Aorta (tissue), 5 donors: ENCODE results near the gene ATP8B1. TPM values are rescaled to one million over a fixed set of nuclear protein-coding genes. Genes with fewer than 3 reads are reported as not detected.
A peak's percentile ranks its signal among the peaks of the same experiment; 100 is the strongest.

ENCODE experiments used
- ATAC-seq: fragments of 200-7000 bp; cut with Tn5 transposase; one replicate; pipeline ENCODE4 v1.9.1; 2022; ENCODE audit warnings: moderate library complexity; ENCODE audit not compliant: low FRiP score
- DNase-seq, 2 donors: peaks; one replicate each; pipeline ENCODE4 v3.0.0-alpha.2; 2020
- H3K27ac ChIP-seq, 2 donors: one replicate each; pipeline ENCODE4 v1.5.1; 2013; ENCODE audit warnings: low read length in 2 of 2, mild to moderate bottlenecking in 2 of 2, moderate library complexity in 2 of 2, control low read depth in 1 of 2, inconsistent platforms in 1 of 2, low read depth in 1 of 2
- H3K27me3 ChIP-seq, 2 donors: one replicate each; pipeline ENCODE4 v1.6.1; 2013; ENCODE audit warnings: control low read depth in 1 of 2, low read length in 1 of 2, mild to moderate bottlenecking in 1 of 2, moderate library complexity in 1 of 2; ENCODE audit not compliant: insufficient read depth in 2 of 2, control insufficient read depth in 1 of 2
- H3K36me3 ChIP-seq, 2 donors: one replicate each; pipeline ENCODE4 v1.6.1; 2013; ENCODE audit warnings: control low read depth in 1 of 2, low read length in 1 of 2, mild to moderate bottlenecking in 1 of 2; ENCODE audit not compliant: insufficient read depth in 2 of 2, control insufficient read depth in 1 of 2
- H3K4me1 ChIP-seq, 2 donors: one replicate each; pipeline ENCODE4 v1.6.1; 2013; ENCODE audit warnings: low read length in 2 of 2, control low read depth in 1 of 2, mild to moderate bottlenecking in 1 of 2, moderate library complexity in 1 of 2; ENCODE audit not compliant: insufficient read depth in 2 of 2, control insufficient read depth in 1 of 2
- H3K4me3 ChIP-seq, 2 donors: one replicate each; pipeline ENCODE4 v1.5.1; 2013; ENCODE audit warnings: low read length in 2 of 2, control low read depth in 1 of 2, mild to moderate bottlenecking in 1 of 2
- H3K9me3 ChIP-seq: one replicate; pipeline ENCODE4 v1.6.1; 2013; ENCODE audit warnings: mild to moderate bottlenecking, low read length; ENCODE audit not compliant: control insufficient read depth
- WGBS, 2 donors: extraction: QIAGEN DNeasy Blood & Tissue Kit; methylation state at CpG; one replicate each; pipeline ENCODE4 v1.1.7; 2013; 5-methylcytosine and 5-hydroxymethylcytosine counted together
- intact Hi-C, 2 donors: fragments of 100-400 bp; cut with DNase I; formaldehyde crosslinking; loops; one replicate each; pipeline versions ENCODE4 v1.14.2 to v1.15.0; 2022
- polyA plus RNA-seq, 2 donors: library from polyadenylated mRNA; stranded (reverse); fragments of 200-250 nt; gene quantifications; one replicate each; pipeline ENCODE4 v1.2.3, GENCODE V29; 2013
- total RNA-seq, 2 donors: library from RNA; stranded (reverse); fragmentation: NEBNext Ultra II Directional; extraction: Animal tissue kit (Norgen Biotek cat#: 25700); gene quantifications; one replicate each; pipeline ENCODE4 v1.2.1, GENCODE V29; 2021
- donor health status: healthy with polysubstance abuse.
- donor health status: Bipolar disorder and iron deficiency.
- donor health status: DM: no; HTN: no; CAD: no.
- donor health status: DM: no; HTN: no; CAD: no.
- donor health status: DM: yes; HTN: yes; CAD: no.

The ATP8B1 gene
- total and polyA plus RNA-seq, 4 donors = 11.6 to 101 (median 54.8) TPM

DNA sequence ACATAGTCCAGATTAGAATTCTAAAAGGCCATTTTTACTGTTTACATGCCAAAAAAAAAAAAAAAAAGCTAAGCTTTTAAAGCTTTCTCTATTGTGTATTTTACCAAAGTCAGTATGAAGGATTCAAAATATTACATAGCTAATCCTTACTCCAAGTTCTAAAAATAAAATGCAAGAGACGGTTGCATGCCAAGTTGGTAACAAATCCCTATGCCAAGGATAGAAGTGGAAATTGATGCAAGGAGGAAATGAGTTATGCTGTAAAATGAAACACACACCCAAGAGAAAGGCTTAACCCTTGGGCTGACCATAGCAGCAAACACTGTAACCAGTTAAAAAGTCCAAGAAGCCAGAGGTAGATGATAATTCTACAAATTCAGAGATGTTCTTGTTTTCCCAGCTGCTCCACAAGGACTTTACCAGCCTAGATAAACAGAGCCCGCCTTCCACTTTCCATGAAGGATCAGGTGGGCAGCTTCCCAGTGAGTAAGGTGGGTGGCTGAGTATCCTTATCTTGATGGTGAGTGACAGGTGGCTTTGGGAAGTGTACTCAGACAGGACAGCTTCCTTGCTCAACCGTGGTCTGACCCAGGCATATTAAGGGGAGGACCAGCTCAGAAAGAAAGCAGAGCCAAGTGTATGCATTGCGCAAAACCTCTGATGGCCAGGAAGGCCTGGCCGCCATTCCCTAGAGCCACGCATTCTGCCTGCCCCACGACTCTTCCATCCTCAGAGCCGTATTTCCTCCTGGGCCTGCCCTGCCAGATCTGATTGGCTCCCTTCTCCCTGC lies 34.4 kb downstream of the ATP8B1 start:
- 19 to 20% methylated on average over 8 of the region's 8 CpGs for WGBS, 2 donors
- intact Hi-C loops = loop anchor here in 1 of 2 donors (5.0 kb wide), 1 partner anchor 34 kb away; the partner anchor contains the start of gene ATP8B1
- peak; percentile 75 for ATAC-seq

GRCh38 chr18:57767259-57768050 lies 35.7 kb downstream of the ATP8B1 start:
- Histone ChIP-seq H3K36me3 (peaks cover 0 to 2% of the 10 kb centered on the region in 2 donors), H3K9me3 (no peaks in the 10 kb centered on the region), H3K4me3 (no peak overlapping the region), H3K4me1 (peaks cover 0 to 6% of the 10 kb centered on the region in 2 donors), H3K27ac (peak overlapping the region; percentile 12 to 28), H3K27me3 (no peaks in the 10 kb centered on the region)
- intact Hi-C loops = loop anchor here in 1 of 2 donors (5.0 kb wide), 1 partner anchor 35 kb away; the partner anchor contains the start of gene ATP8B1
- no peak for ATAC-seq
- WGBS, 2 donors = 55 to 69% methylated on average over 12 of the region's 12 CpGs
- no peak for DNase-seq

More for the DNA sequence above, 34.4 kb downstream of the ATP8B1 start:
- Histone ChIP-seq H3K36me3 (peaks cover 0 to 2% of the 10 kb centered on the region in 2 donors), H3K4me3 (no peak overlapping the region), H3K27me3 (no peaks in the 10 kb centered on the region), H3K4me1 (peaks cover under 1 to 6% of the 10 kb centered on the region in 2 donors), H3K9me3 (no peaks in the 10 kb centered on the region), H3K27ac (peak overlapping the region; percentile 38 to 47)
- DNase-seq = no peak

- peaks cover 0 to 2% of the 10 kb centered on the region in 2 donors for H3K36me3 ChIP-seq
- no peak overlapping the region for H3K27ac ChIP-seq
- H3K27me3 ChIP-seq = no peaks in the 10 kb centered on the region
- no peak for ATAC-seq
- no peaks in the 10 kb centered on the region for H3K4me1 ChIP-seq
- intact Hi-C loops = loop anchor here in 1 of 2 donors (5.0 kb wide), 1 partner anchor 37 kb away; the partner anchor contains the start of gene ATP8B1
- DNase-seq = no peak
- H3K4me3 ChIP-seq = no peak overlapping the region
- H3K9me3 ChIP-seq = no peaks in the 10 kb centered on the region
- WGBS, 2 donors = 87 to 98% methylated on average over 2 of the region's 2 CpGs
Measured at GRCh38 chr18:57764995-57765394, 38.1 kb downstream of the ATP8B1 start.

GRCh38 chr18:57764087-57764486 lies 39.0 kb downstream of the ATP8B1 start:
- no peaks in the 10 kb centered on the region for H3K9me3 ChIP-seq
- no peak overlapping the region for H3K27ac ChIP-seq
- WGBS, 2 donors = 87 to 97% methylated on average over 8 of the region's 8 CpGs
- intact Hi-C loops = no loop called here
- no peak for ATAC-seq
- no peak overlapping the region for H3K4me3 ChIP-seq
- no peak for DNase-seq
- peaks cover 0 to 2% of the 10 kb centered on the region in 2 donors for H3K36me3 ChIP-seq
- no peaks in the 10 kb centered on the region for H3K27me3 ChIP-seq
- H3K4me1 ChIP-seq = no peaks in the 10 kb centered on the region

GRCh38 chr18:57762686-57763085 lies 40.4 kb downstream of the ATP8B1 start:
- Histone ChIP-seq H3K9me3 (no peaks in the 10 kb centered on the region), H3K36me3 (peaks cover 0 to 2% of the 10 kb centered on the region in 2 donors), H3K27me3 (no peaks in the 10 kb centered on the region), H3K27ac (no peak overlapping the region), H3K4me1 (no peaks in the 10 kb centered on the region), H3K4me3 (no peak overlapping the region)
- no peak for ATAC-seq
- intact Hi-C loops = loop anchor here in 1 of 2 donors (2.0 kb wide), 1 partner anchor 14 kb away; no protein-coding TSS in a partner anchor
- 11 to 16% methylated on average over 2 of the region's 2 CpGs for WGBS, 2 donors
- DNase-seq = no peak

GRCh38 chr18:57759650-57760049 lies 43.5 kb downstream of the ATP8B1 start:
- no peak overlapping the region for H3K4me3 ChIP-seq

DNA sequence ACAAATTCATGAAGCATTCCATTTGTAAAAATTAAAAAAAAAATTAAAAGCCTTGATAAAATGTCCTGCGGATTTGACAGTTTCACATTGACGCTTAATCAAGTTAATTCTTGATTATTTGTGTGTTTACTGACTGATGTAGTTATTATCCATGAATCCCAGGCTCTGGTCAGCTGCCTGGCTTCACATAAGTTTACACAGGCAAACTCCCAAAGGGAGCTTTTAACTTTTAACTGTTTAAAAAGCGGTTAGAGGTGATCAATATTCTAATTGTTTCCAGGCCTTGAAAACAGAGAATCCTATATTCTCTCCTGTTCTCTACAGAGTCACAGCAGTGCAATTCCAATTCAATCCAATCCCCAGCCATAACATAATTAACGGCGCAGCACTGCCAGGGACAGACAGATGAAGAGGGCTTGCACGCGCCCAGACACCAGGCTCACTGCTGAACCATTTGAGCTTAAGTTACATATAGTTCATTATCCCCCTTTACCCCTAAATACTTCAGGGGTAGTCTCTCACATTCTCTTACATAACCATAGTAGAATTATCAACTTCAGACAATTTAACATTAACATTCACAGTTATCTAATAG lies 47.5 kb downstream of the ATP8B1 start:
- DNase-seq (no peak), ATAC-seq (no peak)
- Histone ChIP-seq H3K27me3 (no peaks in the 10 kb centered on the region), H3K9me3 (no peaks in the 10 kb centered on the region), H3K36me3 (peaks cover 0 to 2% of the 10 kb centered on the region in 2 donors), H3K4me3 (no peak overlapping the region), H3K27ac (no peak overlapping the region), H3K4me1 (peaks cover 0 to 2% of the 10 kb centered on the region in 2 donors)
- intact Hi-C loops = no loop called here
- 70 to 76% methylated on average over 7 of the region's 7 CpGs for WGBS, 2 donors

More at GRCh38 chr18:57759650-57760049, 43.5 kb downstream of the ATP8B1 start:
- Histone ChIP-seq H3K36me3 (peaks cover 0 to 2% of the 10 kb centered on the region in 2 donors), H3K4me1 (peaks cover 0 to 2% of the 10 kb centered on the region in 2 donors), H3K27ac (no peak overlapping the region), H3K27me3 (no peaks in the 10 kb centered on the region), H3K9me3 (no peaks in the 10 kb centered on the region)
- intact Hi-C loops = no loop called here
- ATAC-seq (no peak), DNase-seq (no peak)
- 93 to 97% methylated on average over 13 of the region's 13 CpGs for WGBS, 2 donors

GRCh38 chr18:57754577-57755338 lies 48.4 kb downstream of the ATP8B1 start:
- no peak for ATAC-seq
- H3K27ac ChIP-seq = no peak overlapping the region
- H3K4me1 ChIP-seq = peaks cover 4 to 5% of the 10 kb centered on the region in 2 donors
- no peak for DNase-seq
- H3K36me3 ChIP-seq = peaks cover 0 to 2% of the 10 kb centered on the region in 2 donors
- 79 to 81% methylated on average over 5 of the region's 5 CpGs for WGBS, 2 donors
- no peaks in the 10 kb centered on the region for H3K27me3 ChIP-seq
- no peak overlapping the region for H3K4me3 ChIP-seq
- intact Hi-C loops = no loop called here
- no peaks in the 10 kb centered on the region for H3K9me3 ChIP-seq
